Neural cell (in vitro differentiated cells): ENCODE results near the gene PDLIM3. TPM values are rescaled to one million over a fixed set of nuclear protein-coding genes. Genes with fewer than 3 reads are reported as not detected.
"Not testable (repeated sequence)": the region's sequence is repeated elsewhere in the genome, so short reads cannot be mapped to it uniquely, and the experiment has no call there.

ENCODE experiments used
- H2AFZ ChIP-seq: fragments of 200-600, 300-800 bp; sonication (generic), shearing (Covaris generic); 2 replicates; pipeline ENCODE4 v1.6.0; 2014; ENCODE audit warnings: low read depth, mild to moderate bottlenecking, antibody characterized with exemption, low read length, moderate library complexity
- H3F3A ChIP-seq: fragments of 200-600 bp; shearing (Covaris generic); 2 replicates; pipeline ENCODE4 v1.6.1; 2016; ENCODE audit warnings: mild to moderate bottlenecking, moderate library complexity, mixed read lengths, antibody characterized with exemption, low read length; ENCODE audit not compliant: insufficient read depth, poor library complexity, severe bottlenecking
- H3K27ac ChIP-seq: fragments of 200-600, 300-800 bp; sonication (generic), shearing (Covaris generic); 2 replicates; pipeline ENCODE4 v1.5.1; 2014; ENCODE audit warnings: mild to moderate bottlenecking, low read length, moderate library complexity
- H3K27me3 ChIP-seq: fragments of 300-800, 200-600 bp; sonication (generic), shearing (Covaris generic); 2 replicates; pipeline ENCODE4 v1.6.0; 2014; ENCODE audit warnings: mild to moderate bottlenecking, low read depth, low read length, moderate library complexity; ENCODE audit not compliant: insufficient read depth
- H3K36me3 ChIP-seq: fragments of 300-800, 200-600 bp; sonication (generic), shearing (Covaris generic); 2 replicates; pipeline ENCODE4 v1.5.1; 2014; ENCODE audit warnings: mild to moderate bottlenecking, antibody characterized with exemption, low read length, moderate library complexity; ENCODE audit not compliant: insufficient read depth
- H3K4me2 ChIP-seq: fragments of 300-800, 200-600 bp; sonication (generic), shearing (Covaris generic); 2 replicates; pipeline ENCODE4 v1.6.0; 2014; ENCODE audit warnings: mild to moderate bottlenecking, low read length
- H3K4me3 ChIP-seq: fragments of 300-800, 200-600 bp; sonication (generic), shearing (Covaris generic); 2 replicates; pipeline ENCODE4 v1.5.1; 2014; ENCODE audit warnings: mild to moderate bottlenecking, low read length, moderate library complexity
- H3K79me2 ChIP-seq: fragments of 200-600 bp; shearing (Covaris generic); replicated peaks from 2 replicates; pipeline ENCODE4 v1.6.0; 2014; ENCODE audit warnings: mild to moderate bottlenecking, low read length, moderate library complexity; ENCODE audit not compliant: insufficient read depth
- H3K9ac ChIP-seq: fragments of 300-800, 200-600 bp; sonication (generic), shearing (Covaris generic); 2 replicates; pipeline ENCODE4 v1.6.1; 2016; ENCODE audit warnings: mild to moderate bottlenecking, low read length, mixed read lengths
- H3K9me2 ChIP-seq: fragments of 200-600 bp; shearing (Covaris generic); 2 replicates; pipeline ENCODE4 v1.6.1; 2016; ENCODE audit warnings: mild to moderate bottlenecking, low read length, mixed read lengths; ENCODE audit not compliant: insufficient read depth
- H3K9me3 ChIP-seq: fragments of 200-600, 300-800 bp; sonication (generic), shearing (Covaris generic); 2 replicates; pipeline ENCODE4 v1.6.1; 2016; ENCODE audit warnings: mild to moderate bottlenecking, mixed run types, low read length, moderate library complexity, mixed read lengths
- H4K20me1 ChIP-seq: fragments of 200-600 bp; shearing (Covaris generic); 2 replicates; pipeline ENCODE4 v1.6.1; 2016; ENCODE audit warnings: mild to moderate bottlenecking, mixed run types; ENCODE audit not compliant: insufficient read depth
- EP300 ChIP-seq: fragments of 450-650 bp; conservative IDR thresholded peaks from 2 replicates; pipeline ENCODE4 v1.6.1; 2014; ENCODE audit warnings: antibody characterized with exemption, mild to moderate bottlenecking, moderate library complexity; ENCODE audit not compliant: poor library complexity, severe bottlenecking
- EZH2 ChIP-seq: fragments of 200-600, 300-800 bp; shearing (Covaris generic), sonication (generic); IDR thresholded peaks from 2 replicates; pipeline ENCODE4 v1.6.1; 2014; ENCODE audit warnings: antibody characterized with exemption, low read length, borderline replicate concordance, mild to moderate bottlenecking; ENCODE audit not compliant: insufficient read depth, poor library complexity, severe bottlenecking
- MXI1 ChIP-seq: fragments of 450-650 bp; conservative IDR thresholded peaks from 2 replicates; pipeline ENCODE4 v1.6.1; 2014; ENCODE audit warnings: antibody characterized with exemption, mild to moderate bottlenecking; ENCODE audit not compliant: poor library complexity, severe bottlenecking
- POLR2AphosphoS5 ChIP-seq: IDR thresholded peaks from 2 replicates; pipeline ENCODE4 v1.6.1; 2012
- RAD21 ChIP-seq: fragments of 450-650 bp; conservative IDR thresholded peaks from 2 replicates; pipeline ENCODE4 v1.6.1; 2014; ENCODE audit warnings: antibody characterized with exemption, mild to moderate bottlenecking, moderate library complexity
- SMC3 ChIP-seq: fragments of 450-650 bp; conservative IDR thresholded peaks from 2 replicates; pipeline ENCODE4 v1.6.1; 2014; ENCODE audit warnings: antibody characterized with exemption, mild to moderate bottlenecking, moderate library complexity; ENCODE audit not compliant: poor library complexity
- TAF1 ChIP-seq: IDR thresholded peaks from 2 replicates; pipeline ENCODE4 v1.6.1; 2012; ENCODE audit warnings: low read depth
- polyA plus RNA-seq: library from polyadenylated mRNA; depleted of rRNA; stranded (reverse); fragments of >200 nt; gene quantifications from 2 replicates; pipeline ENCODE4 v1.2.3, GENCODE V29; 2014
- TF ChIP-seq, protein P1 (sequence below): fragments of 450-650 bp; IDR thresholded peaks from 2 replicates; pipeline ENCODE4 v1.5.1; 2014; ENCODE audit warnings: antibody characterized with exemption, mild to moderate bottlenecking, moderate library complexity; ENCODE audit not compliant: poor library complexity, severe bottlenecking
- TF ChIP-seq, protein P2 (sequence below): IDR thresholded peaks from 2 replicates; pipeline ENCODE4 v1.6.1; 2012; ENCODE audit warnings: borderline replicate concordance

The PDLIM3 gene
- polyA plus RNA-seq, 1 donor from 2014 or later = 1.8 TPM

DNA sequence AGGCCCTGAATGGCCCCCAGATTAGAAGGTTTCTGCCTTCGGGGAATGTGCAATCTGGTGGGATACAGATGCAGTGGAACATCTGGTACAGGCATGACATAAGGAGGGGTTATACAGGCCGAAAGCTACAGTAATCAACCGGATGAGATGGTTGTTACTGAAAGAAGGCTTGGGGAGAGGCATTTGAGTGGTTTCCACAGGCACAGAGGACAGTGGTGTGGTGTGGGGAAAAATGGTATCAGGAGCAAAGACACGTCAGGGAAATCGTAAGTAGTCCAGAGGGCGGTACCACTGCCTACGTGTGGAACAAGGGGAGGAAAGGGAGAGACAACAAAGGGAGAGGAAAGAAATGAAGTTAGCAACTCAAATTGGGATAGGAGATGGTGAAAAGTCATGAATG is 3.0 kb downstream of the PDLIM3 start:
- Histone ChIP-seq H3K9me2 (no peaks in the 10 kb centered on the region), H3K4me2 (no peak overlapping the region), H3K27me3 (peaks cover 40% of the 10 kb centered on the region), H2AFZ (no peak overlapping the region), H3K27ac (no peak overlapping the region), H3K9ac (no peak overlapping the region), H3K79me2 (no peaks in the 10 kb centered on the region), H4K20me1 (no peaks in the 10 kb centered on the region), H3K36me3 (no peaks in the 10 kb centered on the region), H3K9me3 (no peaks in the 10 kb centered on the region), H3K4me3 (no peak overlapping the region), H3F3A (no peaks in the 10 kb centered on the region)
- TF ChIP-seq TAF1 (no peak), RAD21 (no peak), SMC3 (no peak), EP300 (no peak), EZH2 (no peak), MXI1 (no peak), POLR2AphosphoS5 (no peak)
- TF ChIP-seq, protein P1, sequence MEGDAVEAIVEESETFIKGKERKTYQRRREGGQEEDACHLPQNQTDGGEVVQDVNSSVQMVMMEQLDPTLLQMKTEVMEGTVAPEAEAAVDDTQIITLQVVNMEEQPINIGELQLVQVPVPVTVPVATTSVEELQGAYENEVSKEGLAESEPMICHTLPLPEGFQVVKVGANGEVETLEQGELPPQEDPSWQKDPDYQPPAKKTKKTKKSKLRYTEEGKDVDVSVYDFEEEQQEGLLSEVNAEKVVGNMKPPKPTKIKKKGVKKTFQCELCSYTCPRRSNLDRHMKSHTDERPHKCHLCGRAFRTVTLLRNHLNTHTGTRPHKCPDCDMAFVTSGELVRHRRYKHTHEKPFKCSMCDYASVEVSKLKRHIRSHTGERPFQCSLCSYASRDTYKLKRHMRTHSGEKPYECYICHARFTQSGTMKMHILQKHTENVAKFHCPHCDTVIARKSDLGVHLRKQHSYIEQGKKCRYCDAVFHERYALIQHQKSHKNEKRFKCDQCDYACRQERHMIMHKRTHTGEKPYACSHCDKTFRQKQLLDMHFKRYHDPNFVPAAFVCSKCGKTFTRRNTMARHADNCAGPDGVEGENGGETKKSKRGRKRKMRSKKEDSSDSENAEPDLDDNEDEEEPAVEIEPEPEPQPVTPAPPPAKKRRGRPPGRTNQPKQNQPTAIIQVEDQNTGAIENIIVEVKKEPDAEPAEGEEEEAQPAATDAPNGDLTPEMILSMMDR = no peak
- TF ChIP-seq, protein P2, sequence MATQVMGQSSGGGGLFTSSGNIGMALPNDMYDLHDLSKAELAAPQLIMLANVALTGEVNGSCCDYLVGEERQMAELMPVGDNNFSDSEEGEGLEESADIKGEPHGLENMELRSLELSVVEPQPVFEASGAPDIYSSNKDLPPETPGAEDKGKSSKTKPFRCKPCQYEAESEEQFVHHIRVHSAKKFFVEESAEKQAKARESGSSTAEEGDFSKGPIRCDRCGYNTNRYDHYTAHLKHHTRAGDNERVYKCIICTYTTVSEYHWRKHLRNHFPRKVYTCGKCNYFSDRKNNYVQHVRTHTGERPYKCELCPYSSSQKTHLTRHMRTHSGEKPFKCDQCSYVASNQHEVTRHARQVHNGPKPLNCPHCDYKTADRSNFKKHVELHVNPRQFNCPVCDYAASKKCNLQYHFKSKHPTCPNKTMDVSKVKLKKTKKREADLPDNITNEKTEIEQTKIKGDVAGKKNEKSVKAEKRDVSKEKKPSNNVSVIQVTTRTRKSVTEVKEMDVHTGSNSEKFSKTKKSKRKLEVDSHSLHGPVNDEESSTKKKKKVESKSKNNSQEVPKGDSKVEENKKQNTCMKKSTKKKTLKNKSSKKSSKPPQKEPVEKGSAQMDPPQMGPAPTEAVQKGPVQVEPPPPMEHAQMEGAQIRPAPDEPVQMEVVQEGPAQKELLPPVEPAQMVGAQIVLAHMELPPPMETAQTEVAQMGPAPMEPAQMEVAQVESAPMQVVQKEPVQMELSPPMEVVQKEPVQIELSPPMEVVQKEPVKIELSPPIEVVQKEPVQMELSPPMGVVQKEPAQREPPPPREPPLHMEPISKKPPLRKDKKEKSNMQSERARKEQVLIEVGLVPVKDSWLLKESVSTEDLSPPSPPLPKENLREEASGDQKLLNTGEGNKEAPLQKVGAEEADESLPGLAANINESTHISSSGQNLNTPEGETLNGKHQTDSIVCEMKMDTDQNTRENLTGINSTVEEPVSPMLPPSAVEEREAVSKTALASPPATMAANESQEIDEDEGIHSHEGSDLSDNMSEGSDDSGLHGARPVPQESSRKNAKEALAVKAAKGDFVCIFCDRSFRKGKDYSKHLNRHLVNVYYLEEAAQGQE = no peak

DNA sequence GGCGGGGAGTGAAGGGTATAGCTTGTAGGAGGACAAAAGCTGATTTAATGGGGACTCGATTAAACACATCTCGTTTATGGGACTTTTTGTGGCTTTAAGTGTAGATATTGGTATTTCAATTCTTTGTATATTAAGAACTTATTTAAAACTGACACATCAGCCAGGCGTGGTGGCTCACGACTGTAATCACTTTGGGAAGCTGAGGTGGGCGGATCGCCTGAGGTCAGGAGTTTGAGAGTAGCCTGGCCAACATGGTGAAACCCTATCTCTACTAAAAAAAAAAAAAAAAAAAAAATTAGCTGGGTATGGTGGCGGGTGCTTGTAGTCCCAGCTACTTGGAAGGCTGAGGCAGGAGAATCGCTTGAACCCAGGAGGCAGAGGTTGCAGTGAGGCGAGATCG is 3.7 kb downstream of the PDLIM3 start:
- H3K9me2 ChIP-seq, H3K4me3 ChIP-seq, H3K4me2 ChIP-seq, H3K9ac ChIP-seq, H3F3A ChIP-seq, H3K9me3 ChIP-seq, H3K27ac ChIP-seq, H4K20me1 ChIP-seq, H3K79me2 ChIP-seq, H2AFZ ChIP-seq, H3K36me3 ChIP-seq: not testable (repeated sequence)
- peaks cover 37% of the 10 kb centered on the region for H3K27me3 ChIP-seq

DNA sequence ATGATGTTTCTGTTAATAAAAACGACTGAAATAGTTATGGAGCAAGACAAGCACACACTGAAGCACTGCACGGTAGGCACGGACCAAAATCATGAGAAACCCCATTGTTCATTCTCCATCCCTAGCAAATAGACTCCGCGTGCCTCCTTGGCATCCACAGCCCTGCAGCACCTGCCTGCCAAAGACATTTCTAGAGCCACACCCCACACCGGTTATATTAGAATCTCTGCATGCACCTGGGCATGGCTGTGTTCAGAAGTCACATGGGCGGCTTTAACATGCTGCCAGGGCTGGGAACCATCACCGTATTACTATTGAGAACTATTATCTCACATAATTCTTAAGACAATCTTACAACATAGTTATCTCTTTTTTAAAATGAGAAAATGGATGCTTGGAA is 5.9 kb downstream of the PDLIM3 start:
- Histone ChIP-seq H3K36me3 (no peaks in the 10 kb centered on the region), H3K79me2 (no peaks in the 10 kb centered on the region), H3F3A (no peaks in the 10 kb centered on the region), H3K4me2 (no peak overlapping the region), H3K4me3 (no peak overlapping the region), H4K20me1 (no peaks in the 10 kb centered on the region), H3K9me3 (peaks cover 9% of the 10 kb centered on the region), H3K27me3 (peaks cover 15% of the 10 kb centered on the region), H3K9me2 (no peaks in the 10 kb centered on the region), H2AFZ (no peak overlapping the region), H3K27ac (no peak overlapping the region), H3K9ac (no peak overlapping the region)
- TF ChIP-seq SMC3 = no peak
- TF ChIP-seq, protein P2 = no peak
- no peak for TF ChIP-seq POLR2AphosphoS5
- no peak for TF ChIP-seq MXI1
- TF ChIP-seq, protein P1 = no peak
- no peak for TF ChIP-seq EP300
- TF ChIP-seq RAD21 = no peak
- TF ChIP-seq EZH2 = no peak
- TF ChIP-seq TAF1 = no peak
